ENCODE results near the gene OXGR1.

DNA sequence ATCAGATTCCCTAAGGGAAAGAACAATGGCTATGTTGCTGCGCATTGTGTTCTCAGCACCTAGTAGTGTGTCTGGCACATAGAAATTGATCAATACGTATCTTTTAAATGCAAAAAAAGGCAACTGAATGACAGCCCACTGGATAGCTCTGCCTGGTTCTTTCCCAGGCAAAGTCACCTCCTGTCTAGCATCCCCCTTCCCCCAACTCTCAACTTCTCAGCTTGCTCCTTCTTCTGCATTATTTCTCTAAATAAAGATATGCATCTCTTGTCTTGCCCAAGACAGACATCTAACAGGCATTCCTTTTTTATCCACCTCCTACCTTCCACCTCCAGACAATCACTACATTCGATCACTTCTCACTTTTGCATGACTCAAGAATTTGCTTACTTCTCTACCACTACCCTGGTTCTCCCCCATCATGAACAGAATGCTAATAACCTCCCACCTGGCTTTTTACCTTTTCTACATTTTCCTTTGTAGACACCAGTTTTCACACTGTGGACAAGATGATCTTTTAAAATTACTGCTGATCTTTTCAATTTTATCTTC lies 26.5 kb upstream of the OXGR1 start:
- no peak for TF ChIP-seq POLR2A (IDR thresholded peaks at IDR 0.05)
- TF ChIP-seq, protein P1, sequence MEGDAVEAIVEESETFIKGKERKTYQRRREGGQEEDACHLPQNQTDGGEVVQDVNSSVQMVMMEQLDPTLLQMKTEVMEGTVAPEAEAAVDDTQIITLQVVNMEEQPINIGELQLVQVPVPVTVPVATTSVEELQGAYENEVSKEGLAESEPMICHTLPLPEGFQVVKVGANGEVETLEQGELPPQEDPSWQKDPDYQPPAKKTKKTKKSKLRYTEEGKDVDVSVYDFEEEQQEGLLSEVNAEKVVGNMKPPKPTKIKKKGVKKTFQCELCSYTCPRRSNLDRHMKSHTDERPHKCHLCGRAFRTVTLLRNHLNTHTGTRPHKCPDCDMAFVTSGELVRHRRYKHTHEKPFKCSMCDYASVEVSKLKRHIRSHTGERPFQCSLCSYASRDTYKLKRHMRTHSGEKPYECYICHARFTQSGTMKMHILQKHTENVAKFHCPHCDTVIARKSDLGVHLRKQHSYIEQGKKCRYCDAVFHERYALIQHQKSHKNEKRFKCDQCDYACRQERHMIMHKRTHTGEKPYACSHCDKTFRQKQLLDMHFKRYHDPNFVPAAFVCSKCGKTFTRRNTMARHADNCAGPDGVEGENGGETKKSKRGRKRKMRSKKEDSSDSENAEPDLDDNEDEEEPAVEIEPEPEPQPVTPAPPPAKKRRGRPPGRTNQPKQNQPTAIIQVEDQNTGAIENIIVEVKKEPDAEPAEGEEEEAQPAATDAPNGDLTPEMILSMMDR (IDR thresholded peaks at IDR 0.05): no peak
